ENCODE measurements around the gene BCL6B.

BCL6B gene

DNA sequence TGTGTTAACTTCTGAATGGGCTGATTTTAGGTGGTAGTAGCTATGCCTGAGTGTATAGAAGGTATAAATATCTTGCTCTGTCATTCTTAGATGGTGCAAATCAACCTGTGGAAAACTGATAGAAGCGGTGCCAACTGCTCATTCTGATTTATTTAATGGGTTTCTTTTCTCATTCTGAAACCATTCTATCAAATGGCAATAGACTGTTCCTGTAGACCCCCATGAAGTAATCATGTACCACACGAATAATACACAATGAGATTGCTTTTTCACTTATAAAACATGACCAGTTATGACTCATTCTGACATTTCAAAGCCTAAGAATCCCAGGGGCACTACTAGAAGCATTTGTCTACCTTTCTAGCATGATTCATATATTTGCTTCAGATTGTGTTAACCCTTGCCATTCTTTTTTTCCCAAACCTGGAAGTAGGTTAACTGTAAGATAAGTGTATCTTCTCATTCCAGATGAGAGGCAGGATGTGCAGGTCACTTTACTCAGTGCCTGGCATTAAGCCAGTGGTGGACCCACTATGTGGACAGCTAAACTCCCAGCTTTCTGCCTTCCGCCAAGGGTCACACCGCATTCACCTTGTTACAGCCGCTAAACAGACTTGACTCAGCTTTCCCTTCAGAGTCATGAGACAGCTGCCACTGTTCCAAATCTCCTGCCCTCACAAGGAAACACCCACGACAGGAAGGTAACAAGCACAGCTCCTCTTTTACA lies 37.5 kb downstream of the BCL6B start:
- peak in 2 of 3 donors; percentile 48 to 51 for DNase-seq (ENCODE audit: low read depth in 3 of 3)

DNA sequence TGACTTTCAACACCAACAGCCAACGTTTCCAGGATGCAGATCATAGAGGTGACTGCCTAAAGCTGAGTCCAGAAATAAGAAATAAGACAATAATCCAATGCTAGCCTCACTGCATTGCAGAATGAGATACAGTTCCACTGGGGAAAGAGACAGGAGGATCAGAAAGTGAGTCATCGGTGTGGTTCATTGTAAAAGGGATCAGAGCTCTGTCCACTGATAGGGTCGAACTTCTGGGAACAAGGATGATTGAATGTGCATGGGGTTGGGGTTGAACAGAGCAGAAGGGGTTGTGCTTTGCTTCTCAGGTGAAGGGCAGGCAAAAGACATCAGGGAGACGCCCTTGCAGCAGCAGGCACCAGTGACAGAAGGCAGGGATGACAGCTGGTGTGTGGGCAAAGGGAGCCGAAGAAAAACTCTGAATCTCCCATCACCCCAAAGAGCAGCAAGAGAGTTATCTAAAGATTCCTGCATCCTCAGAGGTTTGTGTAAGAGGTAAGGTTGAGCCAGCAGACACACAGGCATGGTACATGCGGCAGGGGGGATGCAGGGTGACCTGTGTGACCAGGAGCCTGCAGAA lies 40.8 kb downstream of the BCL6B start:
- no peak for DNase-seq (ENCODE audit: low read depth in 3 of 3)

DNA sequence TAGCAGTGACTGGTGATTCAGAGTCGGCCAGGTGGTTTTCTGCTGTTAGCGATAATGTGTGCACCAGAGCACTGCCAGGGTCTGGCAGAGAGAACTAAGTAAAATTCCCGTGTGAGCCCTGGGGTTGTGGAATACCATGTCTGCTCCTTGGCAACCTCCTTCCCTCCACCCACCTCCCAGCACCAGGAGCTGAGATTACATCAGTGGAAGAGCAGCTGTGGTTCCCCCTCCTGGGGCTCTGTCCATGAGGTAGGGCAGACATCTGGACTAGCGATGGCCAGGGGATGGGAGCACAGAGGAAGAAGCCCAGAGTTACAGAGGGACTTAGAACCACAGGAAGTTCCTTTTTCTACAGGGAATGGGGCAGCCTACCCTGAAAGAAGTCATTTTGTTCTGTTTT lies 41.4 kb downstream of the BCL6B start:
- DNase-seq (ENCODE audit: low read depth in 3 of 3), result no peak

DNA sequence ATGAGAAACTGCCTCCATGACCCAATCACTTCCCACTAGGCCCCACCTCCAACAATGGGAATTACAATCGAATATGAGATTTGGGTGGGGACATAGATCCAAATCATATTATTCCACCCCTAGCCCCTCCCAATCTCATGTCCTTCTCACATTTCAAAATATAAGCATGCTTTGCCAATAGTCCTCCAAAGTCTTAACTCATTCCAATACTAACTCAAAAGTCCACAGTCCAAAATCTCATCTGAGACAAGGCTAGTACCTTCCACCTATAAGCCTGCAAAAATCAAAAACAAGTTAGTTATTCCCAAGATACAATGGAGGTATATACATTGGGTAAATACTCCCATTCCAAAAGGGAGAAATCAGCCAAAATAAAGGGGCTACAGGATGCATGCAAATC lies 44.3 kb downstream of the BCL6B start:
- DNase-seq (ENCODE audit: low read depth in 3 of 3), result no peak

DNA sequence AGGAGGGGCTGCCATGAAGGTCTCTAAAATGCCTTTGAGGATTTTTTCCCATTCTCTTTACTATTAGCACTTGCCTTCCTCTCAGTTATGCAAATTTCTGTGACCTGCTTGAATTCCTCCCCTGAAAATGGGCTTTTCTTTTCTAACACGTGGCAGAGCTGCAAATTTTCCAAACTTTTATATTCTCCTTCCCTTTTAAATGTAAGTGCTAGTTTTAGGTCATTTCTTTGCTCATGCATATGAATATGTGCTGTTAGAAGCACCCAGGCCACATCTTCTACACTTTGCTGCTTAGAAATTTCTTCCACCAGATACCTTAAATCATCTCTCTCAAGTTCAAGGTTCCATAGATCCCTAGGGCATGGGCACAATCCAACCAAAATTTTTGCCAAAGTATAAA lies 45.4 kb downstream of the BCL6B start:
- DNase-seq (ENCODE audit: low read depth in 3 of 3), result no peak

GRCh38 chr17:7070712-7071111 lies 47.9 kb downstream of the BCL6B start:
- DNase-seq (ENCODE audit: low read depth in 3 of 3), result no peak

GRCh38 chr17:7072406-7072805 lies 49.6 kb downstream of the BCL6B start:
- DNase-seq (ENCODE audit: low read depth in 3 of 3), result no peak

- no peak for DNase-seq (ENCODE audit: low read depth in 3 of 3)
Observed at GRCh38 chr17:7074931-7075330, 52.1 kb downstream of the BCL6B start.

- DNase-seq (ENCODE audit: low read depth in 3 of 3), result no peak
Observed at GRCh38 chr17:7077911-7078546, 55.2 kb downstream of the BCL6B start.

DNA sequence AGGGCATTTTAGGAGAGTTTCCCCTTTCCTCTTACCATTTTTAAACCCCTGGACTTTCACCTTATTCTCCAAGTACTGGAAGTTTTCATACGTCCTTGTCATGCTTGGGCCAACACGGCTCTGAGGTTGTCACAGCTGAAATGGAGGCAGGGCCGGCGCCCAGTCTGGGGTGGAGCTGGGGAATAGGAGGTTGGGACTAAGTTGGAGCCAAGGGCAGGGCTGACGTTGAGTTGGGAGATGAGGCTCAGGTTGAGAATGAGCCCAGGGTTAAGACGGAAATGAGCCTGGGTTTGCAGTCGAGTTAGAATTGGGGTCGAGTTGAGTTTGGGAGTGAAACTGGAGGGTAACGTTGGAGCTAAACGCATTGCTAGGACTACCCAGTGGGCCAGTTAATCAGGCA lies 55.9 kb downstream of the BCL6B start:
- no peak for DNase-seq (ENCODE audit: low read depth in 3 of 3)
